A375 (cell line): ENCODE data around the gene DYNC1LI2. TPM values are rescaled to one million over a fixed set of nuclear protein-coding genes. Genes with fewer than 3 reads are reported as not detected.

ENCODE experiments used
- total RNA-seq: library from RNA; depleted of rRNA; stranded (reverse); fragments of >200 nt; shearing (Covaris generic); gene quantifications from 2 replicates; pipeline ENCODE4 v1.2.3, GENCODE V29; 2014; rRNA removed

DYNC1LI2 gene
- total RNA-seq = 98.4 and 109 TPM in 2 replicates

GRCh38 chr16:66751303-66751991 is at the start of gene DYNC1LI2:
DYNC1LI2 (minus strand) TSS chr16:66751609; CDS start chr16:66751591, 18 bp downstream.

DNA sequence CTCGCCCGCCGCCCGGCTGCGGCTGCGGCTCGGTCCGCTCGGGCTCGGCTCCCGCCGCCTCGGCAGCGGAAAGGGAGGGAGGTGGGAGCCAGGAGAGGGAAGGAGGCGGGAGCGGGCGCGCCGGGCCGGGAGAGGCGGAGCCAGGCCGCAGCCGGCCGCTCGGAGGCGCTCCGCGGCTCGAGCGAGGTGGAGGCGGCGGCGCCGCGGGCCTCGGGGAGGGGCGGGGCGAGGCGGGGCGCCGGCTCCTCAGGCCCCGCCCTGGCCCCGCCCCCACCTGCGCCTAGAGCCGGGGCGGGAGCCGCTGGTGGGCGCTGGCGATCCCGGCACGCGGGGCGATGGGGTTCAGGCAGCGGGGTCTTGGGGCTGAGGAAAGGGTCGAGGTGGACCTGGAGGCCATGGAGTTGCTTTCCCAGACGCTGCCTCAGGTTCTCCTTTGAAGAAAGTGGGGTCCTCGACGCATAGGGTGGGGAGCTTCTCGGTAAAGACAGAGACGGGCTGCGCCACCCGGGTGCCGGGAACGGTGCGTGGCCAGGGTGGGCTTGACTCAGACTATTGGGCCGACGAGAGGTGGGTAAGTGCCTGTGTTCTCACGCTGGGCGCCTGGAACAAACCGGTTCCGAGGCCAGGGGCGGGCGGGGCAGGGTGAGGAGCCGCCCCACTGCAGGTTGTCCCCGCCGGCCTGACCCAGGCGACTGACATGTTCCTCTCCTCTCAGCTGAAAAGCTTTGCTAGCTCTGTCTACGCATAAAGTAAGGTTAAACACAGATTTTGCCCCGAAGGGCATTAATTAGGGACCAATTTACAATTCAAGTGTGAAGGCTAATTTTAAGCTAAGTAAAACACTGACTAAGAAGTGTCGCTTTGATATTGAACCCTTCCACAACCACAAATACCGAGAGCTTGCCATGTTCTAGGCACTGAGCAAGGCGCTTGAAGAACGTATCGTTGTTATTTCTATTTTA is 54.5 kb downstream of the DYNC1LI2 start, which contains the start of gene CMTM4:
TSS of gene CMTM4 (minus strand) at position 75 of the 962 bp plus-strand sequence. CDS start 218 bp downstream, outside the sequence.

Other genes starting within 250 kb of the DYNC1LI2 start
- 18.2 and 23.7 TPM in 2 replicates for gene TK2, start 201.5 kb downstream of the DYNC1LI2 start, total RNA-seq
- gene CKLF, start 199.0 kb downstream of the DYNC1LI2 start, total RNA-seq = 97.6 and 120 TPM in 2 replicates
- gene CMTM1, start 185.2 kb downstream of the DYNC1LI2 start, total RNA-seq = 1.1 and 1.4 TPM in 2 replicates
- not detected in 2 replicates for gene CMTM2, start 172.1 kb downstream of the DYNC1LI2 start, total RNA-seq
- 17.1 and 19.3 TPM in 2 replicates for gene CMTM3, start 146.9 kb downstream of the DYNC1LI2 start, total RNA-seq
- gene CMTM4, start 54.9 kb downstream of the DYNC1LI2 start, total RNA-seq = 14.4 and 19.1 TPM in 2 replicates
- not detected in 2 replicates for gene TERB1, start 50.0 kb upstream of the DYNC1LI2 start, total RNA-seq
- gene NAE1, start 79.4 kb upstream of the DYNC1LI2 start, total RNA-seq = 82.9 and 106 TPM in 2 replicates
- gene CA7, start 92.8 kb upstream of the DYNC1LI2 start, total RNA-seq = not detected in 2 replicates
- gene PDP2, start 128.9 kb upstream of the DYNC1LI2 start, total RNA-seq = 5.7 and 6.2 TPM in 2 replicates
- not detected in 2 replicates for gene CDH16, start 167.3 kb upstream of the DYNC1LI2 start, total RNA-seq
- gene RRAD, start 173.9 kb upstream of the DYNC1LI2 start, total RNA-seq = 0.11 and 0.68 TPM in 2 replicates
- 255 and 274 TPM in 2 replicates for gene CIAO2B, start 182.8 kb upstream of the DYNC1LI2 start, total RNA-seq
- 31.8 and 39.1 TPM in 2 replicates for gene CES2, start 183.9 kb upstream of the DYNC1LI2 start, total RNA-seq
- gene CES3, start 209.7 kb upstream of the DYNC1LI2 start, total RNA-seq = 1.3 and 4.5 TPM in 2 replicates
- gene CES4A, start 237.0 kb upstream of the DYNC1LI2 start, total RNA-seq = 0.72 TPM in 1 of 2 replicates, not detected in the other